SK-N-SH (cell line): ENCODE results near the gene GAPVD1. TPM values are rescaled to one million over a fixed set of nuclear protein-coding genes. Genes with fewer than 3 reads are reported as not detected.
"Not testable (repeated sequence)": the region's sequence is repeated elsewhere in the genome, so short reads cannot be mapped to it uniquely, and the experiment has no call there.

Source experiments
- CTCF ChIA-PET: fragments of 300-600, 350-600 bp; formaldehyde crosslinking; extraction: SDS; loops from one replicate; lab custom pipeline; 2021; lab: Yijun Ruan, JAX
- POLR2A ChIA-PET: fragments of 350-600 bp; sonication (Branson Sonifier 250); formaldehyde crosslinking; extraction: SDS; loops from one replicate; lab custom pipeline; 2020; ENCODE audit warnings: antibody characterized with exemption, inconsistent platforms; lab: Yijun Ruan, JAX
- DNase-seq: peaks from one replicate; pipeline ENCODE4 v3.0.0; 2012
- H2AFZ ChIP-seq: fragments of 200-600 bp; sonication (generic); 2 replicates; pipeline ENCODE4 v1.8.1; 2016; ENCODE audit warnings: antibody characterized with exemption, mild to moderate bottlenecking, low read depth
- H3F3A ChIP-seq: fragments of 200-600 bp; sonication (generic); replicated peaks from 2 replicates; pipeline ENCODE3; 2016; ENCODE audit warnings: antibody characterized with exemption, mild to moderate bottlenecking; ENCODE audit not compliant: insufficient read depth
- H3K27ac ChIP-seq, 2 experiments: fragments of 200-500 bp in 1 of 2; fragments of 200-600 bp in 1 of 2; sonication (Bioruptor generic) in 1 of 2; sonication (generic), shearing (Covaris generic) in 1 of 2; 2 replicates each; pipeline versions ENCODE4 v1.5.1 to v1.6.1; 2014 to 2016; ENCODE audit warnings: low read depth in 2 of 2, inconsistent platforms in 1 of 2, low read length in 1 of 2, mild to moderate bottlenecking in 1 of 2, mixed read lengths in 1 of 2
- H3K27me3 ChIP-seq: fragments of 200-600 bp; sonication (generic), shearing (Covaris generic); 2 replicates; pipeline ENCODE4 v1.6.1; 2016; ENCODE audit warnings: mixed run types; ENCODE audit not compliant: insufficient read depth
- H3K36me3 ChIP-seq, 2 experiments: fragments of 200-500 bp in 1 of 2; fragments of 200-600 bp in 1 of 2; sonication (Bioruptor generic) in 1 of 2; sonication (generic) in 1 of 2; replicated peaks in 1 of 2; 2 replicates each; pipeline versions ENCODE3 to v1.5.1; 2014 to 2016; ENCODE audit warnings: low read length in 1 of 2, mild to moderate bottlenecking in 1 of 2; ENCODE audit not compliant: insufficient read depth in 2 of 2, control insufficient read depth in 1 of 2
- H3K4me1 ChIP-seq, 2 experiments: fragments of 200-500 bp in 1 of 2; fragments of 200-600 bp in 1 of 2; sonication (Bioruptor generic) in 1 of 2; sonication (generic), shearing (Covaris generic) in 1 of 2; 2 replicates each; pipeline versions ENCODE4 v1.5.1 to v1.6.1; 2014 to 2016; ENCODE audit warnings: low read depth in 1 of 2, low read length in 1 of 2, mixed run types in 1 of 2; ENCODE audit not compliant: insufficient read depth in 2 of 2, control insufficient read depth in 1 of 2
- H3K4me2 ChIP-seq: fragments of 200-600 bp; sonication (generic), shearing (Covaris generic); 2 replicates; pipeline ENCODE4 v1.6.1; 2017; ENCODE audit warnings: mixed run types
- H3K4me3 ChIP-seq, 2 experiments: fragments of 200-500 bp in 1 of 2; fragments of 200-600 bp in 1 of 2; sonication (Bioruptor generic) in 1 of 2; sonication (generic), shearing (Covaris generic) in 1 of 2; 2 replicates each; pipeline versions ENCODE4 v1.5.1 to v1.8.1; 2014 to 2016; ENCODE audit warnings: low read depth in 2 of 2, inconsistent platforms in 1 of 2, low read length in 1 of 2, mild to moderate bottlenecking in 1 of 2, mixed read lengths in 1 of 2, moderate library complexity in 1 of 2
- H3K79me2 ChIP-seq: fragments of 200-600 bp; sonication (generic); 2 replicates; pipeline ENCODE4 v1.8.1; 2017; ENCODE audit warnings: mild to moderate bottlenecking; ENCODE audit not compliant: insufficient read depth
- H3K9ac ChIP-seq: fragments of 200-600 bp; sonication (generic); 2 replicates; pipeline ENCODE4 v1.6.1; 2017; ENCODE audit warnings: mixed run types
- H3K9me2 ChIP-seq: fragments of 200-600 bp; sonication (generic); 2 replicates; pipeline ENCODE4 v1.6.1; 2017; ENCODE audit warnings: mixed run types
- H3K9me3 ChIP-seq: fragments of 200-600 bp; sonication (generic); 2 replicates; pipeline ENCODE4 v1.6.1; 2017; ENCODE audit warnings: mixed run types, mild to moderate bottlenecking, moderate library complexity
- H4K20me1 ChIP-seq: fragments of 200-600 bp; sonication (generic); 2 replicates; pipeline ENCODE4 v1.6.1; 2017; ENCODE audit warnings: mild to moderate bottlenecking, mixed run types; ENCODE audit not compliant: insufficient read depth
- CHD2 ChIP-seq: fragments of 150-350 bp; IDR thresholded peaks from 2 replicates; pipeline ENCODE4 v1.6.1; 2018; ENCODE audit warnings: low read length; ENCODE audit not compliant: partially characterized antibody
- EP300 ChIP-seq, 2 experiments: IDR thresholded peaks; 2 replicates each; pipeline versions ENCODE4 v1.4.0 to v1.6.1; 2012; ENCODE audit warnings: borderline replicate concordance in 1 of 2, low read depth in 1 of 2, low read length in 1 of 2
- FOSL2 ChIP-seq: IDR thresholded peaks from 2 replicates; pipeline ENCODE4 v1.4.0; 2012; ENCODE audit warnings: low read depth, mild to moderate bottlenecking, moderate library complexity, borderline replicate concordance
- JUND ChIP-seq: IDR thresholded peaks from 2 replicates; pipeline ENCODE4 v1.4.0; 2012
- POLR2AphosphoS5 ChIP-seq: IDR thresholded peaks from 2 replicates; pipeline ENCODE4 v1.6.1; 2012; ENCODE audit warnings: low read depth, low read length
- RAD21 ChIP-seq: IDR thresholded peaks from 2 replicates; pipeline ENCODE4 v1.6.1; 2012; ENCODE audit warnings: mild to moderate bottlenecking, low read length
- RCOR1 ChIP-seq: fragments of 150-350 bp; IDR thresholded peaks from 2 replicates; pipeline ENCODE4 v1.6.1; 2017; ENCODE audit warnings: antibody characterized with exemption, low read length
- RXRA ChIP-seq: IDR thresholded peaks from 2 replicates; pipeline ENCODE4 v1.4.0; 2012; ENCODE audit warnings: low read depth, mild to moderate bottlenecking, borderline replicate concordance
- SIN3A ChIP-seq: IDR thresholded peaks from 2 replicates; pipeline ENCODE4 v1.6.1; 2012; ENCODE audit warnings: low read depth, mild to moderate bottlenecking, low read length, moderate library complexity, borderline replicate concordance
- TAF1 ChIP-seq: IDR thresholded peaks from 2 replicates; pipeline ENCODE4 v1.6.1; 2012; ENCODE audit warnings: low read depth, mild to moderate bottlenecking, low read length, moderate library complexity, borderline replicate concordance
- TCF12 ChIP-seq: IDR thresholded peaks from 2 replicates; pipeline ENCODE4 v1.4.0; 2012
- YY1 ChIP-seq: IDR thresholded peaks from 2 replicates; pipeline ENCODE4 v1.4.0; 2012; ENCODE audit warnings: low read depth, mild to moderate bottlenecking
- WGBS: methylation state at CpG from one replicate; pipeline ENCODE4 v1.1.6; 2017; ENCODE audit warnings: low lambda C conversion rate; 5-methylcytosine and 5-hydroxymethylcytosine counted together
- polyA plus RNA-seq, 3 experiments: library from polyadenylated mRNA; depleted of rRNA; stranded (reverse); fragments of >200 nt; gene quantifications; 2 replicates each; pipeline ENCODE4 v1.2.3, GENCODE V29; 2012
- TF ChIP-seq, protein P1 (sequence below): IDR thresholded peaks from 2 replicates; pipeline ENCODE4 v1.4.0; 2012; ENCODE audit warnings: low read depth
- TF ChIP-seq, protein P2 (sequence below): IDR thresholded peaks from 2 replicates; pipeline ENCODE4 v1.4.0; 2012; ENCODE audit warnings: low read depth, borderline replicate concordance
- TF ChIP-seq, protein P3 (sequence below): IDR thresholded peaks from 2 replicates; pipeline ENCODE4 v1.4.0; 2012; ENCODE audit warnings: low read depth, borderline replicate concordance
- TF ChIP-seq, protein P4 (sequence below): IDR thresholded peaks from 2 replicates; pipeline ENCODE4; 2012
- TF ChIP-seq, protein P5 (sequence below): fragments of 200-600 bp; sonication (generic); IDR thresholded peaks from 2 replicates; pipeline ENCODE4 v1.6.1; 2017; ENCODE audit warnings: antibody characterized with exemption, mild to moderate bottlenecking, moderate library complexity
- TF ChIP-seq, protein P6 (sequence below): fragments of 150-350 bp; IDR thresholded peaks from 2 replicates; pipeline ENCODE4 v1.6.1; 2017; ENCODE audit warnings: antibody characterized with exemption, low read length, low read depth, borderline replicate concordance

The GAPVD1 gene
- polyA plus RNA-seq, 1 of the 3 experiments (the other 2 are of a cell fraction): 10.5 TPM

DNA sequence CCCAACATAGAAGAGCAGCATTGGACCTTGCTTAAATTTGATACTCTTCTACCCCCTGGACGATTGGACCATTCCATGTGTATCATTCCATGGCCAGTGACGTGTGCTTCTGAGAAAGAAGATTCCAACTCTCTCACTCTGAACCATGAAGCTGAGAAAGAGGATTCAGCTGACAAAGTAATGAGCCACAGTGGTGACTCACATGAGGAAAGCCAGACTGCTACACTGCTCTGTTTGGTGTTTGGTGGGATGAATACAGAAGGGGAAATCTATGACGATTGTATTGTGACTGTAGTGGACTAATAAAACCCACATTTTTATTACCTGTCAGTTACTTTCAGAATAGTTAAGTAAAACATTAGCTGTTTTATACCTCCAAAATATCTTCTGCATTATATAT lies 27.9 kb upstream of the GAPVD1 start:
- 17% methylated on average over 3 of the region's 3 CpGs for WGBS
- H3K27ac ChIP-seq: peak overlapping the region in 1 of 2 experiments; percentile 96; a peak in 2 of 4 replicates
- H3K4me2 ChIP-seq: peak overlapping the region; percentile 66
- H4K20me1 ChIP-seq: peaks cover 47% of the 10 kb centered on the region
- H3K9me3 ChIP-seq: no peaks in the 10 kb centered on the region
- peaks cover 40% of the 10 kb centered on the region for H3K79me2 ChIP-seq
- H3K4me1 ChIP-seq: peaks cover 9 to 20% of the 10 kb centered on the region in 2 experiments
- CTCF ChIA-PET: no interaction called here
- TF ChIP-seq RXRA (no peak), POLR2AphosphoS5 (peak; percentile 88), TAF1 (no peak), FOSL2 (peak; percentile 95), JUND (peak; percentile 92), YY1 (no peak), SIN3A (peak; percentile 85; the same call in 1 of the 2 replicates), TCF12 (peak; percentile 95), RAD21 (no peak), EP300 (IDR thresholded peaks at IDR 0.05; ENCODE audit: borderline replicate concordance in 1 of 2, low read depth in 1 of 2, low read length in 1 of 2) (peak in 1 of 2 experiments; percentile 31; a peak in 1 of 4 replicates), CHD2 (no peak), RCOR1 (no peak)
- TF ChIP-seq, protein P1, sequence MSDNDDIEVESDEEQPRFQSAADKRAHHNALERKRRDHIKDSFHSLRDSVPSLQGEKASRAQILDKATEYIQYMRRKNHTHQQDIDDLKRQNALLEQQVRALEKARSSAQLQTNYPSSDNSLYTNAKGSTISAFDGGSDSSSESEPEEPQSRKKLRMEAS: peak; percentile 77
- TF ChIP-seq, protein P2, sequence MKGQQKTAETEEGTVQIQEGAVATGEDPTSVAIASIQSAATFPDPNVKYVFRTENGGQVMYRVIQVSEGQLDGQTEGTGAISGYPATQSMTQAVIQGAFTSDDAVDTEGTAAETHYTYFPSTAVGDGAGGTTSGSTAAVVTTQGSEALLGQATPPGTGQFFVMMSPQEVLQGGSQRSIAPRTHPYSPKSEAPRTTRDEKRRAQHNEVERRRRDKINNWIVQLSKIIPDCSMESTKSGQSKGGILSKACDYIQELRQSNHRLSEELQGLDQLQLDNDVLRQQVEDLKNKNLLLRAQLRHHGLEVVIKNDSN: no peak
- TF ChIP-seq, protein P3, sequence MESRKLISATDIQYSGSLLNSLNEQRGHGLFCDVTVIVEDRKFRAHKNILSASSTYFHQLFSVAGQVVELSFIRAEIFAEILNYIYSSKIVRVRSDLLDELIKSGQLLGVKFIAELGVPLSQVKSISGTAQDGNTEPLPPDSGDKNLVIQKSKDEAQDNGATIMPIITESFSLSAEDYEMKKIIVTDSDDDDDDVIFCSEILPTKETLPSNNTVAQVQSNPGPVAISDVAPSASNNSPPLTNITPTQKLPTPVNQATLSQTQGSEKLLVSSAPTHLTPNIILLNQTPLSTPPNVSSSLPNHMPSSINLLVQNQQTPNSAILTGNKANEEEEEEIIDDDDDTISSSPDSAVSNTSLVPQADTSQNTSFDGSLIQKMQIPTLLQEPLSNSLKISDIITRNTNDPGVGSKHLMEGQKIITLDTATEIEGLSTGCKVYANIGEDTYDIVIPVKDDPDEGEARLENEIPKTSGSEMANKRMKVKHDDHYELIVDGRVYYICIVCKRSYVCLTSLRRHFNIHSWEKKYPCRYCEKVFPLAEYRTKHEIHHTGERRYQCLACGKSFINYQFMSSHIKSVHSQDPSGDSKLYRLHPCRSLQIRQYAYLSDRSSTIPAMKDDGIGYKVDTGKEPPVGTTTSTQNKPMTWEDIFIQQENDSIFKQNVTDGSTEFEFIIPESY: 0 out of 2 replicates have a peak, but pooled peaks have one; percentile 24
- TF ChIP-seq, protein P4, sequence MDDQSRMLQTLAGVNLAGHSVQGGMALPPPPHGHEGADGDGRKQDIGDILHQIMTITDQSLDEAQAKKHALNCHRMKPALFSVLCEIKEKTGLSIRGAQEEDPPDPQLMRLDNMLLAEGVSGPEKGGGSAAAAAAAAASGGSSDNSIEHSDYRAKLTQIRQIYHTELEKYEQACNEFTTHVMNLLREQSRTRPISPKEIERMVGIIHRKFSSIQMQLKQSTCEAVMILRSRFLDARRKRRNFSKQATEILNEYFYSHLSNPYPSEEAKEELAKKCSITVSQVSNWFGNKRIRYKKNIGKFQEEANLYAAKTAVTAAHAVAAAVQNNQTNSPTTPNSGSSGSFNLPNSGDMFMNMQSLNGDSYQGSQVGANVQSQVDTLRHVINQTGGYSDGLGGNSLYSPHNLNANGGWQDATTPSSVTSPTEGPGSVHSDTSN: peak; percentile 86
- TF ChIP-seq, protein P5, sequence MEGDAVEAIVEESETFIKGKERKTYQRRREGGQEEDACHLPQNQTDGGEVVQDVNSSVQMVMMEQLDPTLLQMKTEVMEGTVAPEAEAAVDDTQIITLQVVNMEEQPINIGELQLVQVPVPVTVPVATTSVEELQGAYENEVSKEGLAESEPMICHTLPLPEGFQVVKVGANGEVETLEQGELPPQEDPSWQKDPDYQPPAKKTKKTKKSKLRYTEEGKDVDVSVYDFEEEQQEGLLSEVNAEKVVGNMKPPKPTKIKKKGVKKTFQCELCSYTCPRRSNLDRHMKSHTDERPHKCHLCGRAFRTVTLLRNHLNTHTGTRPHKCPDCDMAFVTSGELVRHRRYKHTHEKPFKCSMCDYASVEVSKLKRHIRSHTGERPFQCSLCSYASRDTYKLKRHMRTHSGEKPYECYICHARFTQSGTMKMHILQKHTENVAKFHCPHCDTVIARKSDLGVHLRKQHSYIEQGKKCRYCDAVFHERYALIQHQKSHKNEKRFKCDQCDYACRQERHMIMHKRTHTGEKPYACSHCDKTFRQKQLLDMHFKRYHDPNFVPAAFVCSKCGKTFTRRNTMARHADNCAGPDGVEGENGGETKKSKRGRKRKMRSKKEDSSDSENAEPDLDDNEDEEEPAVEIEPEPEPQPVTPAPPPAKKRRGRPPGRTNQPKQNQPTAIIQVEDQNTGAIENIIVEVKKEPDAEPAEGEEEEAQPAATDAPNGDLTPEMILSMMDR: no peak
- TF ChIP-seq, protein P6, sequence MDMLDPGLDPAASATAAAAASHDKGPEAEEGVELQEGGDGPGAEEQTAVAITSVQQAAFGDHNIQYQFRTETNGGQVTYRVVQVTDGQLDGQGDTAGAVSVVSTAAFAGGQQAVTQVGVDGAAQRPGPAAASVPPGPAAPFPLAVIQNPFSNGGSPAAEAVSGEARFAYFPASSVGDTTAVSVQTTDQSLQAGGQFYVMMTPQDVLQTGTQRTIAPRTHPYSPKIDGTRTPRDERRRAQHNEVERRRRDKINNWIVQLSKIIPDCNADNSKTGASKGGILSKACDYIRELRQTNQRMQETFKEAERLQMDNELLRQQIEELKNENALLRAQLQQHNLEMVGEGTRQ: no peak
- TF ChIP-seq, all 33 proteins: peak for 9
- peaks cover 36 to 60% of the 10 kb centered on the region in 2 experiments for H3K36me3 ChIP-seq
- no peak overlapping the region for H3K4me3 ChIP-seq
- H3K9ac ChIP-seq: peak overlapping the region; percentile 35; the same call in 1 of the 2 replicates
- no peaks in the 10 kb centered on the region for H3K27me3 ChIP-seq
- H3K9me2 ChIP-seq: no peaks in the 10 kb centered on the region
- no peak for DNase-seq
- peaks cover 54% of the 10 kb centered on the region for H3F3A ChIP-seq
- H2AFZ ChIP-seq: no peak overlapping the region
- POLR2A ChIA-PET: no interaction called here

DNA sequence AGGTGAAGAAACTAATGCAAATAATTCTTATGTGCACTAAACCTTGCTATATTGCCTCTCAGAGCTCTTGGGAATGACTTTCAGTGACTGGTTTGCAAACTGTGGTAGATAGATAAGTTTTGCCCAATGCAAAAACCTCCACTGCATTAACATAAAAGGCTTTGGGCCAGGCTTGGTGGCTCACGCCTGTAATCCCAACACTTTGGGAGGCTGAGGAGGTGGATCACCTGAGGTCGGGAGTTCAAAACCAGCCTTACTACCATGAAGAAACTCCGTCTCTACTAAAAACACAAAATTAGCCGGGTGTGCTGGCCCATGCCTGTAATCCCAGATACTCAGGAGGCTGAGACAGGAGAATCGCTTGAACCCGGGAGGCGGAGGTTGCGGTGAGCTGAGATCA lies 27.5 kb upstream of the GAPVD1 start:
- H3K9me2 ChIP-seq, H3K9me3 ChIP-seq, H3K27me3 ChIP-seq, H2AFZ ChIP-seq, DNase-seq, H3K4me3 ChIP-seq, CTCF ChIA-PET: not testable (repeated sequence)
- POLR2A ChIA-PET: interaction anchor here (1.4 kb wide), 1 partner anchor 35 kb away, joined by 4 read pairs; no protein-coding TSS in a partner anchor
- Histone ChIP-seq H3F3A (peaks cover 54% of the 10 kb centered on the region), H4K20me1 (peaks cover 51% of the 10 kb centered on the region), H3K36me3 (peaks cover 40 to 64% of the 10 kb centered on the region in 2 experiments), H3K4me2 (peak overlapping the region; percentile 66), H3K9ac (peak overlapping the region; percentile 35; the same call in 1 of the 2 replicates), H3K79me2 (peaks cover 44% of the 10 kb centered on the region), H3K27ac (peak overlapping the region in 1 of 2 experiments; percentile 96; a peak in 2 of 4 replicates), H3K4me1 (peaks cover 13 to 24% of the 10 kb centered on the region in 2 experiments)
- WGBS: 92% methylated on average over 8 of the region's 8 CpGs
